ENCODE data around the gene C1orf87.
A peak's percentile ranks its signal among the peaks of the same experiment; 100 is the strongest.

Gene C1orf87

GRCh38 chr1:59979666-59980065 is 93.9 kb downstream of the C1orf87 start:
- no peaks in the 10 kb centered on the region for H3K36me3 ChIP-seq (ENCODE audit: insufficient read depth)
- TF ChIP-seq, protein P1, sequence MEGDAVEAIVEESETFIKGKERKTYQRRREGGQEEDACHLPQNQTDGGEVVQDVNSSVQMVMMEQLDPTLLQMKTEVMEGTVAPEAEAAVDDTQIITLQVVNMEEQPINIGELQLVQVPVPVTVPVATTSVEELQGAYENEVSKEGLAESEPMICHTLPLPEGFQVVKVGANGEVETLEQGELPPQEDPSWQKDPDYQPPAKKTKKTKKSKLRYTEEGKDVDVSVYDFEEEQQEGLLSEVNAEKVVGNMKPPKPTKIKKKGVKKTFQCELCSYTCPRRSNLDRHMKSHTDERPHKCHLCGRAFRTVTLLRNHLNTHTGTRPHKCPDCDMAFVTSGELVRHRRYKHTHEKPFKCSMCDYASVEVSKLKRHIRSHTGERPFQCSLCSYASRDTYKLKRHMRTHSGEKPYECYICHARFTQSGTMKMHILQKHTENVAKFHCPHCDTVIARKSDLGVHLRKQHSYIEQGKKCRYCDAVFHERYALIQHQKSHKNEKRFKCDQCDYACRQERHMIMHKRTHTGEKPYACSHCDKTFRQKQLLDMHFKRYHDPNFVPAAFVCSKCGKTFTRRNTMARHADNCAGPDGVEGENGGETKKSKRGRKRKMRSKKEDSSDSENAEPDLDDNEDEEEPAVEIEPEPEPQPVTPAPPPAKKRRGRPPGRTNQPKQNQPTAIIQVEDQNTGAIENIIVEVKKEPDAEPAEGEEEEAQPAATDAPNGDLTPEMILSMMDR (conservative IDR thresholded peaks at IDR 0.05; ENCODE audit: low read depth, low read length) = no peak
- no peaks in the 10 kb centered on the region for H3K79me2 ChIP-seq (ENCODE audit: insufficient read depth, low read depth)
- no peak overlapping the region for H2AFZ ChIP-seq (ENCODE audit: low read depth)
- H3K27me3 ChIP-seq (ENCODE audit: insufficient read depth, low read depth) = no peaks in the 10 kb centered on the region
- H4K20me1 ChIP-seq (ENCODE audit: insufficient read depth) = no peaks in the 10 kb centered on the region
- no peak overlapping the region for H3K9ac ChIP-seq
- no peaks in the 10 kb centered on the region for H3K4me1 ChIP-seq (ENCODE audit: low read depth, poor library complexity, severe bottlenecking)
- no peak overlapping the region for H3K4me2 ChIP-seq
- H3K27ac ChIP-seq = no peak overlapping the region
- H3K4me3 ChIP-seq (IDR thresholded peaks at IDR 0.05; ENCODE audit: insufficient read depth, low read depth, low read length) = no peak overlapping the region

- no peak overlapping the region for H3K4me2 ChIP-seq
- TF ChIP-seq, protein P1 (conservative IDR thresholded peaks at IDR 0.05; ENCODE audit: low read depth, low read length) = no peak
- H3K79me2 ChIP-seq (ENCODE audit: insufficient read depth, low read depth) = no peaks in the 10 kb centered on the region
- no peak overlapping the region for H3K9ac ChIP-seq
- H3K27ac ChIP-seq = no peak overlapping the region
- H4K20me1 ChIP-seq (ENCODE audit: insufficient read depth) = no peaks in the 10 kb centered on the region
- H3K27me3 ChIP-seq (ENCODE audit: insufficient read depth, low read depth) = no peaks in the 10 kb centered on the region
- H3K36me3 ChIP-seq (ENCODE audit: insufficient read depth) = no peaks in the 10 kb centered on the region
- no peaks in the 10 kb centered on the region for H3K4me1 ChIP-seq (ENCODE audit: low read depth, poor library complexity, severe bottlenecking)
- no peak overlapping the region for H3K4me3 ChIP-seq (IDR thresholded peaks at IDR 0.05; ENCODE audit: insufficient read depth, low read depth, low read length)
- H2AFZ ChIP-seq (ENCODE audit: low read depth) = no peak overlapping the region
Observed at GRCh38 chr1:59978511-59978910, 95.1 kb downstream of the C1orf87 start.

DNA sequence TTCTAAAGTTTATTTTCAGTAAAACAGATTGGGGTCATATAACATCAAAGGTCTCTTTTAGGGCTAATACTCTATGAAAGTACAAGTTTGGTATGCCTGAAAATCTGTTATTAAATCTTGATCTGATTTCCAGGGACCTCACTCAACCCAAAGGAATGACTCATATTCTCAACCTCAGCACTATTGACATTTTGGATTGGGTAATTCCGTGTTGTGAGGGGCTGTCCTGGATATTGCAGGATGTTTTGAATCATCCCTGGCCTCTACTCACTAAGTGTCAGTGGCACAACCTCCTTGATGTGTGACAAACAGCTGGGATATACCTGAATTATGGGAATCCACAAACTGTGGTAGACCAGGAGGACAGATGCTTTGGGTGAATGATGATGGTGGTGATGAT is 95.5 kb downstream of the C1orf87 start:
- H3K9ac ChIP-seq = no peak overlapping the region
- H3K36me3 ChIP-seq (ENCODE audit: insufficient read depth) = no peaks in the 10 kb centered on the region
- H2AFZ ChIP-seq (ENCODE audit: low read depth) = no peak overlapping the region
- no peaks in the 10 kb centered on the region for H3K4me1 ChIP-seq (ENCODE audit: low read depth, poor library complexity, severe bottlenecking)
- H4K20me1 ChIP-seq (ENCODE audit: insufficient read depth) = no peaks in the 10 kb centered on the region
- H3K4me2 ChIP-seq = no peak overlapping the region
- H3K27me3 ChIP-seq (ENCODE audit: insufficient read depth, low read depth) = no peaks in the 10 kb centered on the region
- no peak overlapping the region for H3K4me3 ChIP-seq (IDR thresholded peaks at IDR 0.05; ENCODE audit: insufficient read depth, low read depth, low read length)
- H3K79me2 ChIP-seq (ENCODE audit: insufficient read depth, low read depth) = no peaks in the 10 kb centered on the region
- no peak overlapping the region for H3K27ac ChIP-seq
- TF ChIP-seq, protein P1 (conservative IDR thresholded peaks at IDR 0.05; ENCODE audit: low read depth, low read length) = no peak

DNA sequence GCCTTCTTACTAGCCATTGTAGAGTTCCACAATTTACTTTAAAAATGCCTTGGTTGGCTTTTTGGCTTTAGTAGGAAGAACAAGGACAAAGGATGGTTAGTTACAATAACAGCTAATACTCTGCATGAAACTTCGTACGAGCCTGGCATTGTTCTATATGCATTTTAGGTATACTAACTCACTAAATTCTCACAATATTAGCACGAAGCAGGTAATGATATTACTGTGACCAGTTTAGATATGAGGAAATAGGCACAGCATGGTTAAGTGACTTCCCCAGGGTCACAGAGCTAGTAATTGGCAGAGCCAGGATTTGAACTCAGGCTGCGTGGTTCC is 96.5 kb downstream of the C1orf87 start:
- no peak overlapping the region for H3K27ac ChIP-seq
- H4K20me1 ChIP-seq (ENCODE audit: insufficient read depth) = no peaks in the 10 kb centered on the region
- H3K4me2 ChIP-seq = no peak overlapping the region
- no peak overlapping the region for H3K9ac ChIP-seq
- H2AFZ ChIP-seq (ENCODE audit: low read depth) = no peak overlapping the region
- H3K27me3 ChIP-seq (ENCODE audit: insufficient read depth, low read depth) = no peaks in the 10 kb centered on the region
- TF ChIP-seq, protein P1 (conservative IDR thresholded peaks at IDR 0.05; ENCODE audit: low read depth, low read length) = peak; percentile 27; the same call in 1 of the 2 replicates
- no peaks in the 10 kb centered on the region for H3K79me2 ChIP-seq (ENCODE audit: insufficient read depth, low read depth)
- H3K36me3 ChIP-seq (ENCODE audit: insufficient read depth) = no peaks in the 10 kb centered on the region
- H3K4me1 ChIP-seq (ENCODE audit: low read depth, poor library complexity, severe bottlenecking) = no peaks in the 10 kb centered on the region
- H3K4me3 ChIP-seq (IDR thresholded peaks at IDR 0.05; ENCODE audit: insufficient read depth, low read depth, low read length) = no peak overlapping the region
